Activated CD4-positive, alpha-beta T cell treated with anti-CD3 and anti-CD28 coated beads, Interleukin-10, Interleukin-2, amounts not matched to agents 100 ng/mL and 50 ng/mL, durations not matched to agents 16 hours and 8 hours (primary cell): ENCODE data around the gene SCYGR2.

Experiments used
- DNase-seq: peaks from one replicate; pipeline ENCODE4 v3.0.0-alpha.2; 2020

Gene SCYGR2

GRCh38 chr2:227614246-227614645 lies 15.6 kb downstream of the SCYGR2 start:
- no peak for DNase-seq

GRCh38 chr2:227614740-227615139 lies 16.0 kb downstream of the SCYGR2 start, which contains the start of gene SCYGR3:
Gene SCYGR3 (minus strand): TSS chr2:227614840. CDS start chr2:227614840, 0 bp downstream.
- no peak for DNase-seq

DNA sequence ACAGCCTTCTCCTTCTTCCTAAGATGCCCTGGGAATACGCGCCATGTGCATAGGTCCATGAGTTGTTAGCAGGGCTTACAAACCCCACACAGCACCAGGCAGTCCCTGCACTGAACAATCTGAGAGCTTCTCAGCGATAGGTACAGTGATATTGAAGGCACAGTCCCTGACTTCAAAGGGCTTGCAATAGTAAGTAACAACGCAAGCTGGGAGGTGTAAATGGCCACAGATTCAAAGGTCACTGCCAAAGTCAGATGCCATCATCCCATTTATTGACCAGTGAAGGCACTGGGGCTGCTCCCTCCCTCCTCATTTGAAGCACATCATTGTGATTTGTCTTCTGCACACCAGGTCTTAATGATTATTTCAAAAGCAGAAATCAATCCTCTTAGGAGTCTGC lies 16.5 kb downstream of the SCYGR2 start:
- DNase-seq = no peak

- DNase-seq = no peak
These were observed 17.2 kb downstream of the SCYGR2 start for GRCh38 chr2:227615906-227616305.

- no peak for DNase-seq
These were observed 17.9 kb downstream of the SCYGR2 start for GRCh38 chr2:227616631-227617030.

- DNase-seq = no peak
These were observed 18.9 kb downstream of the SCYGR2 start, which contains the start of gene SCYGR4 for GRCh38 chr2:227617316-227618230. Gene SCYGR4 (plus strand): TSS chr2:227617498. CDS start chr2:227617498, 0 bp downstream.

GRCh38 chr2:227623226-227623625 lies 24.5 kb downstream of the SCYGR2 start:
- no peak for DNase-seq

DNA sequence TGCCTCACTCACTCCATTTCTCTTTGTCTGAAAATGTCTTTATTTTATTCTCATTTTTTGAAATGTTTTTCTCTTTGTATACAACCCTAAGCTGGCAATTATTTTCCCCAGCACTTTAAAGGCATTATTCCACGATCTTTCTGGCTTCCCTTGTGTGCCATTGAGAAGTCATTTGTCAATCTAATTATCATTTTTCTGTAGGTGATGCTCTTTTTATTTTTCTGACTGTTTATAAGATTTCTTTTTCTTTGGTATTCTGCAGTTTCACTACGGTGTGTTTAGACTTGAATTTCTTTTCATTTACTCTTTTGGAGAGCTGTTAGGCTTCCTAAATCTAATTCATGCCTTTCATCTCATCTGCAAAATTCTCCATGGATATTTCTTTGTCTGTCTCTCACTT lies 26.7 kb downstream of the SCYGR2 start:
- no peak for DNase-seq

GRCh38 chr2:227626580-227627151 lies 28.0 kb downstream of the SCYGR2 start:
- DNase-seq = no peak

GRCh38 chr2:227627769-227628168 lies 29.1 kb downstream of the SCYGR2 start:
- DNase-seq = peak; percentile 70

GRCh38 chr2:227629435-227629834 lies 30.7 kb downstream of the SCYGR2 start:
- no peak for DNase-seq

- DNase-seq = no peak
These were observed 31.6 kb downstream of the SCYGR2 start for GRCh38 chr2:227630322-227630721.

DNA sequence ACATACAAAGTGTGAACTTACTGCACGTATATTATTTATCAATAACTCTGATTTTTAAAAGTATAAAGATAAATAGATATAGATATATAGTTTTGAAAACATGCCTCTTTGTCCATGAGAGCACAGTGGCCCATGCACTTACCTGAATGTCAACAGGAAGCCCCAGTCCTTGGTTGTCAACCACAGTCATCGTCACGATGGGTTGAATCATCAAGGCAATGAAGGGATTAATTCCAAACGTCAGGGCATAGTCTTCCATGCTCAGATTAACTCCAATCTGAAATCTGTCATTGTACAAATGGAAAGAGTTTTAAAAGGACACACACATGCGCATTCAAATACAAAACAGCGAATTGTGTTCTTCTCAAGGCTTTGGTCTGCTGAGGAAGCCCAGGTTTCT lies 34.1 kb downstream of the SCYGR2 start:
- no peak for DNase-seq

GRCh38 chr2:227634201-227634600 lies 35.5 kb downstream of the SCYGR2 start:
- no peak for DNase-seq

GRCh38 chr2:227642656-227643055 lies 44.0 kb downstream of the SCYGR2 start:
- DNase-seq = no peak

GRCh38 chr2:227643990-227644551 lies 45.4 kb downstream of the SCYGR2 start:
- DNase-seq = no peak
